SU-DHL-6 (cell line): ENCODE data around the gene IFFO2.

ENCODE experiments used
- H2AFZ ChIP-seq: fragments of 200-600 bp; sonication (generic); 2 replicates; pipeline ENCODE4 v1.6.1; 2014; ENCODE audit warnings: low read depth, mild to moderate bottlenecking, moderate library complexity, mixed read lengths, antibody characterized with exemption, low read length; ENCODE audit not compliant: severe bottlenecking
- H3F3A ChIP-seq: fragments of 200-600 bp; shearing (Covaris generic); 2 replicates; pipeline ENCODE4 v1.6.0; 2016; ENCODE audit warnings: antibody characterized with exemption, mild to moderate bottlenecking; ENCODE audit not compliant: insufficient read depth
- H3K27ac ChIP-seq: fragments of 200-600 bp; sonication (generic); 2 replicates; pipeline ENCODE4 v1.5.1; 2016; ENCODE audit warnings: low read depth, mild to moderate bottlenecking, low read length, moderate library complexity, mixed read lengths
- H3K27me3 ChIP-seq: fragments of 200-600 bp; sonication (generic), shearing (Covaris generic); 2 replicates; pipeline ENCODE4 v1.6.0; 2014; ENCODE audit warnings: mild to moderate bottlenecking, low read length
- H3K36me3 ChIP-seq: fragments of 200-600 bp; sonication (generic); 2 replicates; pipeline ENCODE4 v1.6.1; 2014; ENCODE audit warnings: mild to moderate bottlenecking, low read length, mixed read lengths
- H3K4me2 ChIP-seq: fragments of 300-600, 200-600 bp; shearing (Covaris generic), sonication (generic); 2 replicates; pipeline ENCODE4 v1.6.0; 2014; ENCODE audit warnings: low read length, low read depth, mild to moderate bottlenecking; ENCODE audit not compliant: poor library complexity, severe bottlenecking
- H3K4me3 ChIP-seq: fragments of 200-600 bp; sonication (generic); 2 replicates; pipeline ENCODE4 v1.5.1; 2014; ENCODE audit warnings: antibody characterized with exemption, low read length, mild to moderate bottlenecking, mixed read lengths; ENCODE audit not compliant: insufficient read depth, poor library complexity, severe bottlenecking
- H3K79me2 ChIP-seq: fragments of 200-600 bp; sonication (generic); 2 replicates; pipeline ENCODE4 v1.6.1; 2014; ENCODE audit warnings: mild to moderate bottlenecking, low read length, moderate library complexity; ENCODE audit not compliant: insufficient read depth
- H3K9ac ChIP-seq: fragments of 200-600 bp; sonication (generic); 2 replicates; pipeline ENCODE4 v1.7.0; 2014; ENCODE audit warnings: mild to moderate bottlenecking, low read length
- H3K9me2 ChIP-seq: fragments of 200-600 bp; sonication (generic); replicated peaks from 2 replicates; pipeline ENCODE4 v1.6.1; 2014; ENCODE audit warnings: low read length; ENCODE audit not compliant: insufficient read depth
- H3K9me3 ChIP-seq: fragments of 200-600 bp; sonication (generic); 2 replicates; pipeline ENCODE4 v1.6.1; 2014; ENCODE audit warnings: low read length, mixed read lengths; ENCODE audit not compliant: insufficient read depth
- H4K20me1 ChIP-seq: fragments of 200-600 bp; sonication (generic); 2 replicates; pipeline ENCODE4 v1.6.1; 2014; ENCODE audit warnings: low read depth, mild to moderate bottlenecking, antibody characterized with exemption, low read length, moderate library complexity, mixed read lengths
- EZH2phosphoT487 ChIP-seq: fragments of 200-600 bp; sonication (generic), shearing (Covaris generic); conservative IDR thresholded peaks from 2 replicates; pipeline ENCODE4 v1.6.1; 2018; ENCODE audit warnings: mild to moderate bottlenecking, antibody characterized with exemption, low read length, moderate library complexity, mixed read lengths
- TF ChIP-seq, protein P1 (sequence below): fragments of 200-600 bp; sonication (generic); IDR thresholded peaks from one replicate; pipeline ENCODE4 v1.5.1; 2017; ENCODE audit warnings: antibody characterized with exemption, mild to moderate bottlenecking, low read length, moderate library complexity; ENCODE audit not compliant: insufficient read depth, poor library complexity, severe bottlenecking

Gene IFFO2

DNA sequence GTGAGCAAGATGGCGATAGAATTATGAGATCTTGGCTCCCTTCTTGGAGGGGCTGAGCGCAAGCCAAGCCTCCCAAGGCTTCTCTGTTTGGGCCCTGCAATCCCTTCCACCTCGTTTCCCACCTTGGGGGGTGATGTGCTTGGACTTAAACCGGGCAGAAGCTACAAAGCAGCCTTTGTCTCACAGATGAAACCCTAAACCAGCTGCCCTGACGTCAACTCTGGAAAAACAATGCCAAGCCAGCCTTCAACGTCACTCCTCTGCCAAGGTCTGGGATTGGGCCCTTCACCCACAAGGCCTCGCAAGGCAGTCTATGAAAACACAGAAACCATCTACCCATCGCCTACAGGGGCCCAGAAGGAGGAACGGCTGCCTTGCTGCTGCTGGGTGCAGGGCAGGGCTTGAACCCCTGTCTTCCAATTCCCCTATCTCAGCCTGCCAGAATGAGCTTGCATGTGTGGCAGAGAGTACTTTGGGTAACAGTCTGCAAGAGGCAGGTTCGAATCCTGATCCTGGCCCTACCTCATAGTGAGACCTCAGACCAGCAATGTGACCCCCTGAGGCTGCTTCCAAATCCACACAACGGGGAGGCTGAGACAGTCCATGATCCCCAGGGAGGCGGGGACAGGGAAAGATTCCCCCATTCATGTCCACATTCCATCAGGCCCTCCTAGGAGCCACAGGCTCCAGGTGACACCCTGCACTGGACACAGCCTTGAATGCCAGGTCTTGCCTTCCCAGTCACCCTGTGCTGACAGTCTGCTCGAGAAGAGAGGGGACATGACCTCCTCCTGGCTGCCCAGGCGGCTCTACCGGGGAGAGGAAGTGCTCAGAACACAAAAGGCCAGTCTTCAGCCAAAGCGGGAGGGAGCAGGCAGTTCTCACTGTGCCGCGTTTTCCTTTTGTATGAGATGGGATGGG, 15.0 kb downstream of the IFFO2 start:
- Histone ChIP-seq H3K36me3 (no peaks in the 10 kb centered on the region), H3K9me2 (no peaks in the 10 kb centered on the region), H3K9ac (no peak overlapping the region), H3F3A (no peaks in the 10 kb centered on the region), H4K20me1 (no peaks in the 10 kb centered on the region), H3K27ac (no peak overlapping the region), H2AFZ (no peak overlapping the region), H3K27me3 (no peaks in the 10 kb centered on the region), H3K79me2 (no peaks in the 10 kb centered on the region), H3K4me2 (no peak overlapping the region), H3K9me3 (no peaks in the 10 kb centered on the region), H3K4me3 (no peak overlapping the region)
- TF ChIP-seq, protein P1, sequence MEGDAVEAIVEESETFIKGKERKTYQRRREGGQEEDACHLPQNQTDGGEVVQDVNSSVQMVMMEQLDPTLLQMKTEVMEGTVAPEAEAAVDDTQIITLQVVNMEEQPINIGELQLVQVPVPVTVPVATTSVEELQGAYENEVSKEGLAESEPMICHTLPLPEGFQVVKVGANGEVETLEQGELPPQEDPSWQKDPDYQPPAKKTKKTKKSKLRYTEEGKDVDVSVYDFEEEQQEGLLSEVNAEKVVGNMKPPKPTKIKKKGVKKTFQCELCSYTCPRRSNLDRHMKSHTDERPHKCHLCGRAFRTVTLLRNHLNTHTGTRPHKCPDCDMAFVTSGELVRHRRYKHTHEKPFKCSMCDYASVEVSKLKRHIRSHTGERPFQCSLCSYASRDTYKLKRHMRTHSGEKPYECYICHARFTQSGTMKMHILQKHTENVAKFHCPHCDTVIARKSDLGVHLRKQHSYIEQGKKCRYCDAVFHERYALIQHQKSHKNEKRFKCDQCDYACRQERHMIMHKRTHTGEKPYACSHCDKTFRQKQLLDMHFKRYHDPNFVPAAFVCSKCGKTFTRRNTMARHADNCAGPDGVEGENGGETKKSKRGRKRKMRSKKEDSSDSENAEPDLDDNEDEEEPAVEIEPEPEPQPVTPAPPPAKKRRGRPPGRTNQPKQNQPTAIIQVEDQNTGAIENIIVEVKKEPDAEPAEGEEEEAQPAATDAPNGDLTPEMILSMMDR: no peak
- TF ChIP-seq EZH2phosphoT487: no peak

DNA sequence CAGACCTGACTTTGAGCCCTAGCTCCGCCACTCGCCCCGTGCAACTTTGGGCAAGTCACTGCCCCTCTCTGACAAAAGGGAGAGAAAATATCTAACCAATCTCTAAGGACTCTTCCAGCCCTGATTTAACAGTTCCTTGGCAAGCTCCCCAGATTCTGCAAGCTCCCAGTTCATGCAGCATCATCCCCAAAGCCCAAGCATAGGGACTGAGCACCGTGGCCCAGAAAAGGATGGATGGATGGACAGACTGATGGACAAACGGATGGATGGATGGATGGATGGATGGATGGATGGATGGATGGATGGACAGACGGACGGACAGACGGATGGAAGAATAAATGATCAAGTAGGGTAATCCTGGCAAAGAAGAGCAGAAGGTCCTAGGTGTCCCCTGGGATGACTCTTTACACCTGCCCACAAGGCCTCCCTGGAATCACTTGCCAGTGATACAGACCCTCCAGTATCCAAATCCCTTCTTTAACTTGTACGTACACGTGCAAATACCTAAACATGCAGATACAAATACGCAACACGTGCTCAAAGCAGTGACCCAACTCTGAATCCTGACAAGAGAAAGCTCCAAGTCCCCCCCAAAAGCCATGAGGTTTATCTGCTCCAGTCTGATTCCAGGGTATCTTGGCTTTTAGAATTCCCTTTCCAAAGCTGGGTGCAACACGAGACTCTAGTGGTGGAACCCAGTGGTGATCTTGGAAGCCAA, 16.0 kb downstream of the IFFO2 start:
- Histone ChIP-seq H3K36me3 (no peaks in the 10 kb centered on the region), H3K27ac (no peak overlapping the region), H3K27me3 (no peaks in the 10 kb centered on the region), H3K4me2 (no peak overlapping the region), H3K9me3 (no peaks in the 10 kb centered on the region), H3K4me3 (no peak overlapping the region), H3K9me2 (no peaks in the 10 kb centered on the region), H3K9ac (no peak overlapping the region), H3F3A (no peaks in the 10 kb centered on the region), H3K79me2 (no peaks in the 10 kb centered on the region), H2AFZ (no peak overlapping the region), H4K20me1 (no peaks in the 10 kb centered on the region)
- TF ChIP-seq, protein P1: no peak
- no peak for TF ChIP-seq EZH2phosphoT487

DNA sequence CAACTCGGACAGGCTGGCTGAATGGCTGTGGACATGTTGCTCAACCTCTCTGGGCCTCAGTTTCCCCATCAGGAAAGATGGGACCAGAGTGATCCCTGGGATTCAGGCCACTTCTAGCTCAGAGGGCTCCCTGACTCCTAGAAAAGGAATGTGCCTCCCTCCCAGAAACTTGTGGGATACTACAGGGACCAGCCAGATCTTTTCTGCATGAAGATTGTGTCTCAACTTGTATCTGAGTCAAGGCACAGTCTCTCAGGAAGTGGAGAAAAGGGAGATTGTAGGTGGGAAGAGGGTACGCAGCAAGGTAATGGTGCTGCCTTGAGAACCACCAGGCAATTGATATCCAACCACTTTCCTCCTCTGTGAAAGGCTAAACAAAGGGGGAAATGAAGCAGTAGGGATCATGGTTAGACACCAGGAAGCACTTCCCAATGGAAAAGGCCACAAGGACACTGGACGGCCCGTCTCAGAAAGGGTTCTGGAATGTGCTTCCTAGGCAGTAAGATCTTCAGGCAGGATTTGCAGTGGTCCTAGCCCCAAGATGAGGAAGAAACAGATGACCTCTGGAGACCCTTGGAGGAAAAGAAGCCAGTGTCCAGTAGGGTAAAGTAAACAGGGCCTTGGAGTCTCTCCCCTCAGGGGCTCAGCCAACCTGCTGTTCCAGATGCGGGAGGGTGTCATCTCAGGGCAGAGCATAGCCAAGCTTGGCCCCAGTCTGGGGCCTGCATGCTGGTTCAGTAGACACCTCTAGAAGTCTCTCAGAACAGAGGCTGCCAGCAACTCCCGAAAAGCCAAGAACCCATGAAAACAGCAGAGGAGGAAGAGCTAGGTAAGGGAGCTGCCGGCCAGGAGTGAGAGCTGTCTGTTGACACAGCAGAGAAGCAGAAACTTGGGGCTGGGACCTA, 16.8 kb downstream of the IFFO2 start:
- H3K27me3 ChIP-seq: no peaks in the 10 kb centered on the region
- H3K36me3 ChIP-seq: no peaks in the 10 kb centered on the region
- H3K9me2 ChIP-seq: no peaks in the 10 kb centered on the region
- no peaks in the 10 kb centered on the region for H4K20me1 ChIP-seq
- no peak overlapping the region for H3K4me3 ChIP-seq
- H2AFZ ChIP-seq: no peak overlapping the region
- no peak overlapping the region for H3K9ac ChIP-seq
- TF ChIP-seq, protein P1: no peak
- no peak for TF ChIP-seq EZH2phosphoT487
- H3K27ac ChIP-seq: no peak overlapping the region
- no peaks in the 10 kb centered on the region for H3K9me3 ChIP-seq
- no peak overlapping the region for H3K4me2 ChIP-seq
- H3F3A ChIP-seq: no peaks in the 10 kb centered on the region
- no peaks in the 10 kb centered on the region for H3K79me2 ChIP-seq
